NCI-H774 (cell line): Measurements from ENCODE around the gene SCGB1A1.
"Not testable (repeated sequence)": the region's sequence is repeated elsewhere in the genome, so short reads cannot be mapped to it uniquely, and the experiment has no call there.

Experiments used
- DNase-seq: peaks from one replicate; lab custom pipeline; 2025; lab: John Stamatoyannopoulos, UW

Gene SCGB1A1

DNA sequence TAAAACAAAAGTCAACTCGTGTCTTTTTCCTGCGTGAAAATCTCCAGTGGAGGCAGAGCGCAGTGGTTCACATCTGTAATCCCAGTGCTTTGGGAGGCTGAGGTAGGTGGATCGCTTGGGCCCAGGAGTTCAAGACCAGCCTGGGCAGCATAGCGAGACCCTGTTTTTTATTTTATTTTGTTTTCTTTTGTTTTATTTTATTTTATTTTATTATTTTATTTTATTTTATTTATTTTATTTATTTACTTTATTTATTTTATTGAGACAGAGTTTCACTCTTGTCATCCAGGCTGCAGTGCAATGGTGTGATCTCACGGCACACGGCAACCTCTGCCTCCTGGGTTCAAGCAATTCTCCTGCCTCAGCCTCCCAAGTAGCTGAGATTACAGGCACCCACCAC, 31.1 kb downstream of the SCGB1A1 start:
- DNase-seq, result not testable (repeated sequence)

DNA sequence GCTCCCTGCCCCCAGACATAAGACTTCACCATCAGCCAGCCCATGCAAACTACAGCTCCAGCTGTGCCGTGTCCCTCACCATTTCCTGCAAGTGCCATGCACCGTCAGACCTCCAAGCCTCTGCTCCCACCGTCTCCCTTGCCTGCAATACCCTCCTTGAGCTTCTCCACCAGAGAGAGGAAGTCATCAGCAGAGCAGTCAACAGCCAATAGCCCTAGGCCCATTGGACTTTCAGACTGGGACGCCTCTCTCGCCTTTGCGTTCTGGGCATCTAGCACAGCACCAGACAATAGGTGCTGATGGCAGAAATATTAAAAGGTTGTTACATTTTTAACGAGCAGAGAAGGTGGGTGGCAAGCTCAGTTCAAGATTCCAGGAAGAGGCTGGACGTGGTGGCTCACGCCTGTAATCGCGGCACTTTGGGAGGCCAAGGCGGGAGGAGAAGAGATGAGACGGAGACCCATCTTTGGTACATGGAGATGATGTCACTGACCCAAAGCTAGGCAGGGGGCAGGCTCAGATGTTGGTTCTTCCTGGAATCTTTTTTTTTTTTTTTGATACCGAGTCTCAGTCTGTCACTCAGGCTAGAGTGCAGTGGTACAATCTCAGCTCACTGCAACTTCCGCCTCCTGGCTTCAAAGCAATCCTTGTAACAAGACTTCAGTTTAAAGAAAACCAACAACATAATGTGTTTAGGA, 31.9 kb downstream of the SCGB1A1 start:
- no peak for DNase-seq

DNA sequence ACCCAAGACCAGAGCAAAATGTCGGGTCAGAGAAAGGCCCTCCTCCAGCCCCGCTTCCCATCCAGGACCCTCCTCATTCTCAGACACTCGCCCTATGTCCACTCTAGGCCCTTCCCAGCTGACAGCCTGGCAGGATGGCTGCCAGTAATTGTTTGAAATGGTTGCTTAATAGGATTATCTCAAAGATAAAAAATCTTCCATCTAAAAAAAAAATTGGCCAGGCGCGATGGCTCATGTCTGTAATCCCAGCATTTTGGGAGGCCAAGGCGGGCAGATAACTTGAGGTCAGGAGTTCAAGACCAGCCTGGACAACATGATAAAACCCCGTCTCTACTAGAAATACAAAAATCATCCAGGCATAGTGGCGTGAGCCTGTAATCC, 32.4 kb downstream of the SCGB1A1 start:
- no peak for DNase-seq

DNA sequence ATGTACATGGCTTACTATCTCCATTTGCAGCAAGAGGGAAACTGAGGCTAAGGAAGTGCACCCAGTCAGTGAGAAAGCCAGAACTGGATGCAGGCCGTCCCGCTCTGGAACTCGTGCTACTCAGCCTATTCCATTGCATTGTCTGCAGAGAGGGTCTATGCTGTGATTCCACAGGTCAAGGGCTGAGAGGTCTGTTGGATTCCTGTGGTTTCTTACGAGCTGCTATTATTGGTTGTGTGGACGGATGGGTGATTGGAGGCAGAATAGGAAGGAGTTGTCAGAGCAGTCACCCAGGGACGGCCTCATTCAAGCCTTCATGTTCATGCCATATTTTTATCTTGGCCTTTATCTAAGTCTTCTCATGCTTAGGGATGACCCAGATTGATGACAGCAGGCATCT, 33.4 kb downstream of the SCGB1A1 start:
- no peak for DNase-seq

DNA sequence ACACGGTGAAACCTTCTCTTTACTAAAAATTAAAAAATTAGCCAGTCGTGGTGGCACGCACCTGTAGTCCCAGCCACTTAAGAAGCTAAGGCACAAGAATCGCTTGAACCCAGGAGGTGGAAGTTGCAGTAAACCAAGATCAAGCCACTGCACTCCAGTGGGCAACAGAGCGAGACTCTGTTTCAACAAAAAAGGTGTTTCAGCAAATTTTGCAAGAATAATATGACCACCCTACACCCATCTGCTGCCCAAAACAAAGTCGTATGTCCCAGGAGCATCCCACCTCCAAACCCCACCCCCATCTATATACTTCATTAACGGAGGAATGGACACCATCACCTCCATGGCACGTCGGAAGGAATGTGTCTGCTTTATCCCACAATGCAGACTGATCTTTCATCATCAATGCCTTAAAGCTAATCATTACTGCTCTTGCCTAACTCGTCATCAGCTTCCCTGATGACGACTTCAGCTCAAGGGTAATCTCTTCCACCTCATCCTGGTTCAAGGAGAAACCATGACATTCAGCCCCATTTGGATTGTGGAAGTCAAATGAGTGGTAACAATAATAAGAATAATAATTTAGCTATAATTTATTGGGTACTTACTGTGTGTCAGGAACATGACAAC, 34.1 kb downstream of the SCGB1A1 start:
- DNase-seq, result no peak

DNA sequence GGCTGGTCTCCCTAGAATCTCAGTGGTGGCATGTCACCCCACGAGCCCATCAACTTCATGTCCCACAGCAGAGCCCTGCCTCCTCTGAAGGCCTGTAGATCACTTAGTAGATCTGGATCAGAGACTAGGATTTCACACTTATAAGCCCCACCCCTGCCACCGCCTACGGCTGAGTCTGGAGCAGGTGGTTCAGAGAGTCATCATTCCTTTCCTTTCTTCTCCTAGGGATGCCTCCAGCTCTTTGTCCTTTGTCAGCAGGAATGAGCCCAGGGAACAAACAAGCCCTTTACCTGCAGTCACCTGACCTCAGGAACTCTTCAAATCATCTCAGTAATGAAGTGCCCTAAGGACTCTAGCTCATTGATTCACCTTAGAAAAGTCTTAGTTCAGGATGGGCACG, 37.8 kb downstream of the SCGB1A1 start:
- DNase-seq, result no peak

DNA sequence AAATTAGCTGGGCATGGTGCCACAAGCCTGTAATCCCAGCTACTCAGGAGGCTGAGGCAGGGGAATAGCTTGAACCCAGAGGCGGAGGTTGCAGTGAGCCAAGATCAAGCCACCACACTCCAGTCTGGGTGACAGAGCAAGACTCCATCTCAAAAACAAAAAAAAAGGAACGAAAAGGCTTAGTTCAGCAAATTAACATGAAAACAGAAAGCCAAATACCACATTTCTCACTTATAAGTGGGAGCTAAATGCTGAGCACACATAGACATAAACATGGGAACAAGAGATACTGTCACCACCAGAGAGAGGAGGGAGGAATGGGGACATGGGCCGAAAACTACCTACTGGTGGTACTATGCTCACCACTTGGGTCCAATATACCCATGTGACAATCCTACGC, 38.6 kb downstream of the SCGB1A1 start:
- DNase-seq, result no peak

DNA sequence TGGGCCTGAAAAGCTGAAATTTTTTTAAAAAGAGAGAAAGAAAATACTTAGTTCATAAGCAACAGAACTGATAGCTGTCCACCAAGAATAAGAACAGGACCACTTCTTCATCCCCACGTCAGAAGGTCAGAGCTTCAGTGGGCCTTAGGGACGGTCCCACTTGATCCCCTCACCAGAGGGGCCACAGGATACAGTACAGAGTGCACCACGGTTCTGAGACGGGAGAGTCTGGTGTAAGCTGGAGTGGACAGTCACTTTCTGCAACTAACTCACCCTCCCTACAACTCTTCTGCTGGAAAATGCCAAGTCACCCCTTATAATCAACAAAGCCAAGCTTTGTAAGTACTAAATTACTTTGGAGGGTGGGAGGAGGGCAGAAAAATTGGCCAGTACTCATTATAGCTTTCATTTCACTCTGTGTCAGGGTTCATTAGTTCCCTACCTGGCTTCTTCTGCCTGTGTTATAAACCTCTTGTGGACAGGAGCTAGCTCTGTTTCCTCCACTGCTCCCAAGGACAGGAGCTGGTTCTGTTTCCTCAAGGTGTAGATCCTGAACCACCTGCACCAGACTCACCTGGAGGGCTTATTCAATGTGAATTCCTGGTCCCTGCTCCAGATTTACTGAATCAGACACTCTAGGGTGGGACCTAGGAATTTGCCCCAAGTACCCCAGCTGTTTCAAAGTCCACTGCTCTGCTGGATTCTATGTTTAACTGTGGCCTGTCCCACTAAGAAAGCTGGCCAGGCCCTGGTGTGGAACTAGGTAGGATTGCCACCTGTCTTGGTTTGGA, 39.6 kb downstream of the SCGB1A1 start:
- DNase-seq, result no peak

DNA sequence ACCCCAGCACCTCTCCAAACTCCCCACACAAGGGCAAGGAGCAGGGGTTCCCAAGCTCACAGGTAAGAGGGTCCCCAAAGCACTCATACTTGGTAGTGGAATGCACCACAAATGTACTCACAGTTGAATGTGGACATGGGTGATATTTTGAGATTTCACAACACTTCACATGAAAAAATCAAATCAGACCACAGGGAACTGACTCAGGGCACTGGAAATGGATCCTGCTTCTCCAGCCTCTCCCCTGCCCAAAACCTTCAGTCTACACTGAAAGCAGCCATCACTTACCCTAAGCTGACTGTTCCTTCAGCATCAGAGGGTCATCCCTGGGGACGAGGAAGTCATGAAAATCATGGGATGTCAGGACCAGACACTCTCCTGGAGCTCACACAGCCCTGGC, 40.2 kb downstream of the SCGB1A1 start:
- DNase-seq, result no peak

DNA sequence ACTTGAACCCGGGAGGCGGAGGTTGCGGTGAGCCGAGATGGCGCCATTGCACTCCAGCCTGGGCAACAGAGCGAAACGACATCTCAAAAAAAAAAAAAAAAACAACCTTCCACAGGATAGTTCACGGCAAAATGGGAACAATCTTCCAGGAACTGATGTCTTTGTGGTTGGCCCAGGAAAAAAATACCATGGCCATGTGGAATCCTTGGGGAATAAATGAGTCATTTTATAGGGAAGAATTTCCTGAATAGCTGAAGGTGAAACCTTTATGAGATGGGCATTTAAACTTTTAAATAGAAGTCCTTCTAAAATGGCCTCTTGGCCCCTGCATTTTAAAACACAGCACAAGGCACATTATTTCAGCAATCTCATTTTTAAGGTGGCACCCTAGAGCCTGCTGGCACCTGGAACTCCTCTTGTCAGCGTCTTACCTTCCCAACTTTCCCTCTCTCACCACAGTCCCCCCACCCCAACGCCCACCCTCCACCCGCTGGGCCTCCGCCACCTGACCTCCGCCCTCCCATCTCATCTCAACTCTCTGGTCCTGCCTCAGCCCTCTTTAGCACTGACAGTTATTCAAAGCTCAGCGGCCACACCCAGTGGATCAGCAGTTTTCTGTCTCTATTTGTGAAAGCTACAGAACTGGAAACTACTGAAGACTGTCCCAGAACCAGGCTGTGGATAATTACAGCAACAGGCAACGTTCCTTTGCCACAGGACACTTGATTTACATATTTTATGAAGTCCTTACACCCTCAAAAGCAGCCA, 43.1 kb downstream of the SCGB1A1 start:
- DNase-seq, result no peak

DNA sequence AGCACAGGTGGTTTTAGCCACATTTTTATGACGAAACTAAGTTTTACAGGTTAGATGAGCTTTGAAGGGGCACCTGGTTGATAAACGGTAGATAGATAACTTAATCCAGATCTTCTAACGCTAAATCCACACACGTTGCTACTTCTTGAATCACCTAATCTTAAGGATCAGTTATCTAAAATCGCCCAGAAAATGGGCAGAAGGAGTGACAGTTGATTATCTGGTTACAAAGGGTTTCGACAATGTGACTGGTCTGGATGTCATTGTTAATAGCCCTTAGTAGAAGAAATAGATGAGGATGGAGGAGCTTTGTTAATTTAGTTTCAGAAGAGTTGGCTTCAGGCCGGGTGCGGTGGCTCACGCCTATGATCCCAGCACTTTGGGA, 43.7 kb downstream of the SCGB1A1 start:
- no peak for DNase-seq

DNA sequence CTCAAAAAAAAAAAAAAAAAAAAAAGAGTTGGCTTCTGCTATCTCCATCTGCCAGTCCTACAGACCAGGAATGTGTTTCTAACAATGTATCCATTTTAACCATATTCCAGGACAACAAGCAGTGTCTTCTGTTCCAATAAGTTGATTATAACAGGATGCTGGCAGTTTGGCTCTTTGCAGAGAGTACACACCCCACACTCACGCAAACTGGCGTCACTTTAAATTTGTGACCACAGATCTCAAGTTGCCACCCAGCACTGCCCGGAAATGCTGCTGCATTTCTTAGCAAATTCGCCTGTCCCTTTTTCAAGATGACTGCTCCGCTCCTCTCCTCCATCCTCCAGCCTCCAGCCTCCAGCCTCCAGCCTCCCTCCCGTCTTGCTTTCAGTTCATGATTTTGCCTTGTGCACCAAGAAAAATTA, 44.3 kb downstream of the SCGB1A1 start:
- no peak for DNase-seq

DNA sequence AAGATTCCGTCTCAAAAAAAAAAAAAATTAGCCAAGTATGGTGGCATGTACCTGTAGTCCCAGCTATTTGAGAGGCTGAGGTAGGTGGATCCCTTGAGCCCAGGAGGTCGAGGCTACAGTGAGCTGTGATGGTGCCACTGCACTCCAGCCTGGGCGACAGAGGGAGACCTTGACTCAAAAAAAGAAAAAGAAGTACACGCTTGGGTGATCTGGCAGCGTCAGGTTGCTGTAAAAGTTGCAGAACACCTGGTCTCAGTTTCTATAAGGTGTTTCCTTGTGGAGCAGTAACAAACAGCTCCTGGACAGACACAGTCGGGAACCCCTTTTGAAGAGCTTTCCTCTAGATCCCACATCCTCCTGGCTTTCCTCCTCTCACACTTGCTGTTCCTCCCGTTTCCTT, 45.8 kb downstream of the SCGB1A1 start:
- DNase-seq, result no peak

DNA sequence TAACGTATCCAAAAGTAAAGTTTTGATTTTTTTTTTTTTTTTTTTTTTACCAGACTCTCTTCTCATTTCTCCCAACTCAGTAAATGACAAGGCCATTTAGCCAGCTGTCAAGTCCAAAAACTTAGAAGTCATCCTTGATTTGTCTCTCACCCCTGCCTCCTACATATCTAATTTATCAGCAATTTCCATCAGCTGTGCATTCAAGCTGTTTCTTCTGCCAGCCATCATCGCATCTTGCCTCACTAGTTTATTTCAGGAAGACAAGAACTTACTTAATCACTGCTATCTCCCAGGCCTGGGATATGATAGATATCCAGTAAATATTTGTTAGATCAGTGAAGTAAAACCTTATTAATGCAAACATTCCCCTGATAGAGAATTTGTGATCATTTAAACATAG, 47.6 kb downstream of the SCGB1A1 start:
- DNase-seq, result no peak

DNA sequence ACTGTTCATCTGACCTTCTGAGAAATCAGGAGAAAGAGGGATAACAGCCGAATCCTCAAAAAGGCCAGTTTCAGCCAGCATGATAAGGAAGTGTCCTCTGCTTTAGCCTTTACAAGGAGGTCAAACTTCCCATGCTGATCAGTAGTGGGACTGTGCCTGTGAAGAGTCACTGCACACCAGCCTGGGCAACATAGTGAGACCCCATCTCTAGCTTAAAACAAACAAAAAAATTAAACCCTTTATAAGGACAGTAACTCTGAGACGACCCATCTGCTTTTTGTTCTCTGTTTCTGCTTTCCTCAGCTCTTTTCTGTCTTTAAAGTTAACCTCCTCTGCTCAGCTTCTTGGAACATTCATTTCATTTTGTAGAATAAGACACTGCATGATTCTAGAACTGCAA, 49.7 kb downstream of the SCGB1A1 start:
- DNase-seq, result no peak

DNA sequence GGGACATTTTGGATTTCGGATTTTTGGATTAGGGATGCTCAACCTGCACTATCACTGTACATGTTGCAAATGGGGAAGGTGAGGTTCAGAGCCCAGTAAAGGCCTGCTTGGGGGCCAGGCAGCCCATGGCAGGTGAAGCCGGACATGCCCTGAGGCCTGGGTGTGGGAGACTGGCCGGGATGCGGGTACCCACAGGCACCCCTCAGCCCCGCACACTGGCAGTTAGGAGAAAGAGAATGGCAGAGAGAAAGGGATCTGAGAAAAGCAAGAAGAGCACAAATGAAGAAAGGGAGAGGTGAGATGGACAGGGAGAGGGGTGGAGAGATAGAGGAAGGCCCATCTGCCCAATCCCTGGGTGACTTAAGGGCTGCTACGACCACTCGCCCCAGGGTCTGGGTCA, 52.8 kb downstream of the SCGB1A1 start:
- DNase-seq, result no peak

DNA sequence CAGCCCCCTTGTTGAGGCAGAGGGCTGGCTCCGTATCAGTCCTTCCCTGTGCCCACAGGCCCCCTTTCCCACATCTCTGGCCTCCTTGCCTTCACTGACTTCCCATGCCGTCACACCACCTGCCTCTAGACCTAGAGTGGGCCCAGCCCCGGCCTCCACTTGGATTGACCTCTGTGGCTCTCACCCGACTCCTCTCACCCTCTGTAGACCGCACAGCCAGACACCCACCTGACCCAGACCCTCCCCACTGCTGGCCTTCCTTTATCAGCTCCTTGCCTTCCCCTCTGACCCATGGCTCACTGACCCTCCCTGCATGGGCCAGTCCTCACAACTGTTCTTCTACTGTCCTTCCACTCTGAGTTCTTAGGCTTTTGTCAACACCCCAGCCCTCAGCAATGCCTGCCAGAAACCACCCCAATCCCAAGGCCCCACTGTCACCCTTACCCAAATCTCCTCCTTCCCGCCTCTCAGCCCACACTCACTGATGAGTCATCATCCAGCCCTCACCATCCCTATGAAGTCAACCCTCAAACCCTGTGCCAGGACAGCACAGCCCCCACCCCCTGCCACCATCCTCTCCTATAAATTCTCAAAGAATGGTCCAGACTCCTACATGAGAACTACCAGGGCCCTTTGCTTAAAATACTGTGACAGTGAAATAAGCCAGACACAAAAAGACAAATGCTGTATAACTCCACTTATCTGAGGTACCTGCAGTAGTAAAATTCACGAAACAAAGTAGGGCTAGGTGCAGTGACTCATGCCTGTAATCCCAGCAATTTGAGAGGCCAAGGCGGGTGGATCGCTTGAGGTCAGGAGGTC, 53.4 kb downstream of the SCGB1A1 start:
- DNase-seq, result no peak
